HepG2 (cell line): ENCODE results near the gene DNAJB2. TPM values are rescaled to one million over a fixed set of nuclear protein-coding genes. Genes with fewer than 3 reads are reported as not detected.

Experiments
- ARID5B ChIP-seq: IDR thresholded peaks from 2 replicates; pipeline ENCODE4 v1.4.0; 2020; ENCODE audit warnings: mild to moderate bottlenecking, missing genetic modification reagents
- ARNT2 ChIP-seq: sonication (generic); formaldehyde crosslinking; IDR thresholded peaks from 2 replicates; pipeline ENCODE4 v1.8.0; 2022; ENCODE audit warnings: mild to moderate bottlenecking, low read depth, missing genetic modification reagents, moderate library complexity
- CREM ChIP-seq, 2 experiments: sonication (generic) in 1 of 2; formaldehyde crosslinking in 1 of 2; IDR thresholded peaks; 2 replicates each; pipeline versions ENCODE4 v1.4.0 to v1.6.1; 2016 to 2020; ENCODE audit warnings: antibody characterized with exemption in 1 of 2, mild to moderate bottlenecking in 1 of 2, missing genetic modification reagents in 1 of 2
- ELF1 ChIP-seq: sonication (generic); formaldehyde crosslinking; IDR thresholded peaks from 2 replicates; pipeline ENCODE4 v1.4.0; 2020; ENCODE audit warnings: missing genetic modification reagents
- ERF ChIP-seq: IDR thresholded peaks from 2 replicates; pipeline ENCODE4 v1.6.1; 2018; ENCODE audit warnings: missing biosample characterization, missing genetic modification reagents
- GABPA ChIP-seq, 2 experiments: IDR thresholded peaks; 2 replicates each; pipeline ENCODE4 v1.6.1; 2011 to 2016; ENCODE audit warnings: low read depth in 2 of 2, low read length in 1 of 2, missing biosample characterization in 1 of 2, missing genetic modification characterization in 1 of 2
- HHEX ChIP-seq: IDR thresholded peaks from 2 replicates; pipeline ENCODE4 v1.6.1; 2016; ENCODE audit warnings: control low read depth
- JARID2 ChIP-seq: sonication (generic); formaldehyde crosslinking; IDR thresholded peaks from 2 replicates; pipeline ENCODE4 v1.8.1; 2023; ENCODE audit warnings: missing genetic modification reagents, inconsistent platforms; ENCODE audit not compliant: insufficient replicate concordance
- NFE2 ChIP-seq: sonication (generic); formaldehyde crosslinking; IDR thresholded peaks from 2 replicates; pipeline ENCODE4 v1.4.0; 2020; ENCODE audit warnings: missing genetic modification reagents
- NFE2L2 ChIP-seq: fragments of 150-350 bp; IDR thresholded peaks from 2 replicates; pipeline ENCODE4 v1.6.1; 2014; ENCODE audit warnings: low read length
- NFRKB ChIP-seq: fragments of 450-650 bp; IDR thresholded peaks from 2 replicates; pipeline ENCODE4 v1.6.1; 2017
- RBFOX2 ChIP-seq: fragments of 200-400 bp; formaldehyde crosslinking; IDR thresholded peaks from 2 replicates; pipeline ENCODE4 v1.6.1; 2017; ENCODE audit warnings: low read depth, mild to moderate bottlenecking, low read length
- REPIN1 ChIP-seq: sonication (generic); formaldehyde crosslinking; IDR thresholded peaks from 2 replicates; pipeline ENCODE4 v1.8.0; 2022; ENCODE audit warnings: missing genetic modification reagents, low read depth, mild to moderate bottlenecking, borderline replicate concordance
- RXRB ChIP-seq: IDR thresholded peaks from 2 replicates; pipeline ENCODE4 v1.6.1; 2016; ENCODE audit warnings: borderline replicate concordance, missing genetic modification reagents, missing compliant biosample characterization
- SIN3A ChIP-seq: IDR thresholded peaks from 2 replicates; pipeline ENCODE4 v1.6.1; 2011; ENCODE audit warnings: low read depth, mild to moderate bottlenecking, control low read depth, low read length, borderline replicate concordance
- TCF7L2 ChIP-seq: IDR thresholded peaks from 2 replicates; pipeline ENCODE4 v1.6.1; 2011; ENCODE audit warnings: mild to moderate bottlenecking, low read depth, low read length, moderate library complexity
- ZBTB20 ChIP-seq: sonication (generic); formaldehyde crosslinking; IDR thresholded peaks from 2 replicates; pipeline ENCODE4 v1.8.1; 2023; ENCODE audit warnings: missing genetic modification reagents, low read depth, mild to moderate bottlenecking, borderline replicate concordance
- ZBTB7A ChIP-seq: sonication (generic); formaldehyde crosslinking; IDR thresholded peaks from 2 replicates; pipeline ENCODE4 v1.8.0; 2022; ENCODE audit warnings: mild to moderate bottlenecking, missing genetic modification reagents
- ZBTB8A ChIP-seq: sonication (generic); formaldehyde crosslinking; IDR thresholded peaks from 2 replicates; pipeline ENCODE4 v1.4.0; 2020; ENCODE audit warnings: mild to moderate bottlenecking, low read depth, missing genetic modification reagents, borderline replicate concordance
- ZNF550 ChIP-seq: sonication (generic); formaldehyde crosslinking; IDR thresholded peaks from 2 replicates; pipeline ENCODE4 v1.4.0; 2020; ENCODE audit warnings: mild to moderate bottlenecking, missing genetic modification reagents, borderline replicate concordance
- ZNF749 ChIP-seq: sonication (generic); formaldehyde crosslinking; IDR thresholded peaks from 2 replicates; pipeline ENCODE4 v1.8.0; 2022; ENCODE audit warnings: mild to moderate bottlenecking, missing genetic modification reagents, moderate library complexity, borderline replicate concordance
- ZNF891 ChIP-seq: sonication (generic); formaldehyde crosslinking; IDR thresholded peaks from 2 replicates; pipeline ENCODE4 v1.5.0; 2020; ENCODE audit warnings: mild to moderate bottlenecking, missing genetic modification reagents
- ZSCAN22 ChIP-seq: sonication (generic); formaldehyde crosslinking; IDR thresholded peaks from 2 replicates; pipeline ENCODE4 v1.4.0; 2020; ENCODE audit warnings: mild to moderate bottlenecking, missing genetic modification reagents
- polyA plus RNA-seq, 8 experiments: library from polyadenylated mRNA; depleted of rRNA in 3 of 8; stranded (reverse) in 7 of 8; unstranded in 1 of 8; fragments of >200 nt; fragmentation: Illumina TruSeq in 4 of 8; extraction: Trizol in 4 of 8; gene quantifications; 2 replicates each; pipeline versions ENCODE4 v1.2.1 to v1.2.3, GENCODE V29; 2011 to 2016; ENCODE audit warnings: low read depth in 4 of 8, missing spikeins in 1 of 8, mixed read lengths in 1 of 8; ENCODE audit not compliant: insufficient read depth in 1 of 8
- total RNA-seq, 5 experiments: library from RNA; depleted of rRNA; stranded (reverse); fragments of >200 nt; fragmentation: Illumina TruSeq; extraction: Trizol; gene quantifications; 2 replicates each; pipeline ENCODE4 v1.2.3, GENCODE V29; 2016; ENCODE audit warnings: low read depth in 1 of 5
- TF ChIP-seq, protein P1 (sequence below): sonication (generic); formaldehyde crosslinking; IDR thresholded peaks from 2 replicates; pipeline ENCODE4 v1.5.0; 2020; ENCODE audit warnings: mild to moderate bottlenecking, missing genetic modification reagents

Gene DNAJB2
- total and polyA plus RNA-seq, 2 of the 13 experiments (the other 11 are each of a cell fraction or from before 2014, with no cell fraction given), result 21.3 to 31.1 TPM

DNA sequence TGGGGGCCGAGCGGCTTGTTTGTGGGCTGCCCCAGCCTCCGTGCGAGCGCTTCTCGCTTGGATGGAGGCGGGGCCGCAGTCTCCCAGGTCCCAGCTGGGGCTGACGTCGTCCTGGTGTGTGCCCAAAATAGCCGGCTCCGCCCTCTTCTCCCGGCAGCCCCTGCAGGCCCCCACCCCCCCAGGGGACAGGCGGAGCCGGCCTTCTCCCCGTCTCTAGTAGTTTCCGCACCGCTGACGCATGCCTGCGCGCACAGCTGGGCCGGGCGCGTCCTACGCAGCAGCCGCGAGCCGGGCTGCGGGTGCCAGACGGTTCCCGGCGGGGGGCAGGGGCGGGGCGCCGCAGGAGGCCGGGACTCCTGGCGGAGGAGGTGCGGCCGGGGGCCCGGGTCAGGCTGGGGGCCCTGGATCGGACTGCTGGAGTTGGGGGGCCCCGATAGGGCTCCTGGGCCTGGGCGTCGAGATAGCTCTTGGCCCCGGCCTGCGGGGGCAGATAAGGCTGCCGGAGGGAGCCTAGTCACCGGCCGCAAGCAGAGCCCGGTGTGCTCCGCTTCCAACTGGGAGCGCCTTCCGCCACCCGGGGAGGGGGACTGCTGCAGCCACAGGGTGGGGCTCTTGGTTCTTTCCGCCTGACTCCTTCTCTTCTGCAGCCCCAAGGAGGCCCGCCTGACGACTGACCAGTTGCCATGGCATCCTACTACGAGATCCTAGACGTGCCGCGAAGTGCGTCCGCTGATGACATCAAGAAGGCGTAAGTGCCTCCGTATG lies at the start of gene DNAJB2 (continued):
- no peak for TF ChIP-seq ZBTB8A (CRISPR knock-in tag)
- TF ChIP-seq, protein P1, sequence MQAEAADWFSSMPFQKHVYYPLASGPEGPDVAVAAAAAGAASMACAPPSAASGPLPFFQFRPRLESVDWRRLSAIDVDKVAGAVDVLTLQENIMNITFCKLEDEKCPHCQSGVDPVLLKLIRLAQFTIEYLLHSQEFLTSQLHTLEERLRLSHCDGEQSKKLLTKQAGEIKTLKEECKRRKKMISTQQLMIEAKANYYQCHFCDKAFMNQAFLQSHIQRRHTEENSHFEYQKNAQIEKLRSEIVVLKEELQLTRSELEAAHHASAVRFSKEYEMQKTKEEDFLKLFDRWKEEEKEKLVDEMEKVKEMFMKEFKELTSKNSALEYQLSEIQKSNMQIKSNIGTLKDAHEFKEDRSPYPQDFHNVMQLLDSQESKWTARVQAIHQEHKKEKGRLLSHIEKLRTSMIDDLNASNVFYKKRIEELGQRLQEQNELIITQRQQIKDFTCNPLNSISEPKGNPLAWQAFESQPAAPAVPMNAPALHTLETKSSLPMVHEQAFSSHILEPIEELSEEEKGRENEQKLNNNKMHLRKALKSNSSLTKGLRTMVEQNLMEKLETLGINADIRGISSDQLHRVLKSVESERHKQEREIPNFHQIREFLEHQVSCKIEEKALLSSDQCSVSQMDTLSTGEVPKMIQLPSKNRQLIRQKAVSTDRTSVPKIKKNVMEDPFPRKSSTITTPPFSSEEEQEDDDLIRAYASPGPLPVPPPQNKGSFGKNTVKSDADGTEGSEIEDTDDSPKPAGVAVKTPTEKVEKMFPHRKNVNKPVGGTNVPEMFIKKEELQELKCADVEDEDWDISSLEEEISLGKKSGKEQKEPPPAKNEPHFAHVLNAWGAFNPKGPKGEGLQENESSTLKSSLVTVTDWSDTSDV (CRISPR knock-in tag), result peak; percentile 32; the same call in 1 of the 2 replicates
- TF ChIP-seq JARID2, result no peak
- TF ChIP-seq ZBTB20, result peak; percentile 53; the same call in 1 of the 2 replicates
- TF ChIP-seq ZNF749 (CRISPR knock-in tag), result peak; percentile 39; the same call in 1 of the 2 replicates
- no peak for TF ChIP-seq HHEX
- peak; percentile 93; the same call in 1 of the 2 replicates for TF ChIP-seq SIN3A
- TF ChIP-seq TCF7L2, result no peak
- no peak for TF ChIP-seq ZSCAN22 (CRISPR knock-in tag)
- TF ChIP-seq ELF1 (CRISPR knock-in tag), result peak; percentile 80
- TF ChIP-seq ERF (CRISPR knock-in tag), result peak; percentile 93
- TF ChIP-seq GABPA (IDR thresholded peaks at IDR 0.05; ENCODE audit: low read depth, low read length), result no peak
- TF ChIP-seq GABPA (CRISPR knock-in tag; IDR thresholded peaks at IDR 0.05; ENCODE audit: low read depth), result peak; percentile 56; the same call in 1 of the 2 replicates
- no peak; the same call in 1 of the 2 replicates for TF ChIP-seq REPIN1 (CRISPR knock-in tag)
- no peak for TF ChIP-seq ZBTB7A (CRISPR knock-in tag)
- no peak for TF ChIP-seq NFE2L2
- no peak; the same call in 1 of the 2 replicates for TF ChIP-seq ZNF550 (CRISPR knock-in tag)
- TF ChIP-seq RBFOX2, result peak; percentile 91
- TF ChIP-seq ZNF891, result peak; percentile 92
- TF ChIP-seq NFRKB, result no peak
- peak; percentile 73; the same call in 1 of the 2 replicates for TF ChIP-seq CREM (IDR thresholded peaks at IDR 0.05)
- 0 out of 2 replicates have a peak, but pooled peaks have one; percentile 31 for TF ChIP-seq CREM (CRISPR knock-in tag; IDR thresholded peaks at IDR 0.05)
- peak; percentile 85 for TF ChIP-seq ARNT2 (CRISPR knock-in tag)
- TF ChIP-seq ARID5B (CRISPR knock-in tag), result peak; percentile 70
- no peak for TF ChIP-seq NFE2 (CRISPR knock-in tag)
- TF ChIP-seq RXRB (CRISPR knock-in tag), result peak; percentile 53; the same call in 1 of the 2 replicates
